Stimulated activated CD8-positive, alpha-beta memory T cell treated with anti-CD3 and anti-CD28 coated beads, Interleukin-12 subunit alpha, Interleukin-12 subunit beta, amount 100 ng/mL, for 1 hour (primary cell): Measurements from ENCODE around the gene ZKSCAN3.
"Not testable (repeated sequence)": the region's sequence is repeated elsewhere in the genome, so short reads cannot be mapped to it uniquely, and the experiment has no call there.

Experiments
- DNase-seq: peaks from one replicate; pipeline ENCODE4 v3.0.0-alpha.2; 2020; ENCODE audit warnings: low read depth

The ZKSCAN3 gene

GRCh38 chr6:28373925-28374324, 24.2 kb downstream of the ZKSCAN3 start:
- DNase-seq = no peak

- no peak for DNase-seq
Measured at GRCh38 chr6:28377879-28378278, 28.1 kb downstream of the ZKSCAN3 start.

GRCh38 chr6:28378644-28379043, 28.9 kb downstream of the ZKSCAN3 start:
- no peak for DNase-seq

GRCh38 chr6:28380381-28380780, 30.6 kb downstream of the ZKSCAN3 start:
- DNase-seq = no peak

GRCh38 chr6:28383235-28384142, 33.7 kb downstream of the ZKSCAN3 start:
- DNase-seq = no peak

- DNase-seq = no peak
Measured at GRCh38 chr6:28384143-28384533, 34.4 kb downstream of the ZKSCAN3 start.

GRCh38 chr6:28390688-28391087, 40.9 kb downstream of the ZKSCAN3 start:
- DNase-seq = no peak

- no peak for DNase-seq
Measured at GRCh38 chr6:28393912-28394662, 44.3 kb downstream of the ZKSCAN3 start.

GRCh38 chr6:28395918-28396317, 46.2 kb downstream of the ZKSCAN3 start:
- no peak for DNase-seq

- DNase-seq = peak; percentile 80
Measured at GRCh38 chr6:28399350-28400121, 49.8 kb downstream of the ZKSCAN3 start, which contains the start of gene ZSCAN12. TSS of gene ZSCAN12 (minus strand) at chr6:28399747. CDS start at chr6:28398405, 1,342 bp downstream.

GRCh38 chr6:28400122-28400451, 50.3 kb downstream of the ZKSCAN3 start:
- no peak for DNase-seq

GRCh38 chr6:28401172-28401571, 51.4 kb downstream of the ZKSCAN3 start:
- no peak for DNase-seq

- DNase-seq = no peak
Measured at GRCh38 chr6:28402197-28402596, 52.5 kb downstream of the ZKSCAN3 start.

- DNase-seq = not testable (repeated sequence)
Measured at GRCh38 chr6:28403923-28404322, 54.2 kb downstream of the ZKSCAN3 start.

GRCh38 chr6:28407401-28407800, 57.7 kb downstream of the ZKSCAN3 start:
- no peak for DNase-seq

GRCh38 chr6:28408076-28408802, 58.5 kb downstream of the ZKSCAN3 start:
- no peak for DNase-seq

GRCh38 chr6:28410767-28411166, 61.0 kb downstream of the ZKSCAN3 start:
- DNase-seq = no peak

- DNase-seq = no peak
Measured at GRCh38 chr6:28413681-28414080, 63.9 kb downstream of the ZKSCAN3 start.
